Anterior cingulate cortex (tissue), 58 donors: ENCODE results near the gene SLC17A9.

Source experiments
- DNase-seq, 58 donors: peaks; one replicate each; lab custom pipeline; 2025; lab: John Stamatoyannopoulos, UW

Gene SLC17A9

GRCh38 chr20:62978561-62978943 is 26.0 kb downstream of the SLC17A9 start:
- no peak for DNase-seq

- no peak for DNase-seq
Measured at GRCh38 chr20:62979310-62979709, 26.8 kb downstream of the SLC17A9 start.

- DNase-seq = peak in 1 of 58 donors; percentile 7
Measured at GRCh38 chr20:62979876-62980373, 27.4 kb downstream of the SLC17A9 start.

- no peak for DNase-seq
Measured at GRCh38 chr20:62980380-62980960, 28.0 kb downstream of the SLC17A9 start.

- DNase-seq = peak in 25 of 58 donors; percentile 3 to 63 (median 20)
Measured at GRCh38 chr20:62980970-62981369, 28.5 kb downstream of the SLC17A9 start.

GRCh38 chr20:62982124-62983075 is 29.9 kb downstream of the SLC17A9 start:
- no peak for DNase-seq

GRCh38 chr20:62983210-62983609 is 30.7 kb downstream of the SLC17A9 start:
- DNase-seq = no peak

- peak in 40 of 58 donors; percentile 6 to 77 (median 34) for DNase-seq
Measured at GRCh38 chr20:62984666-62985443, 32.3 kb downstream of the SLC17A9 start.

- DNase-seq = no peak
Measured at GRCh38 chr20:62985444-62985778, 32.9 kb downstream of the SLC17A9 start.

GRCh38 chr20:62986257-62986800 is 33.8 kb downstream of the SLC17A9 start:
- DNase-seq = peak in 1 of 58 donors; percentile 21

GRCh38 chr20:62987114-62987513 is 34.6 kb downstream of the SLC17A9 start:
- no peak for DNase-seq

- DNase-seq = no peak
Measured at GRCh38 chr20:62989201-62989601, 36.7 kb downstream of the SLC17A9 start.

- DNase-seq = no peak
Measured at GRCh38 chr20:62990306-62990825, 37.9 kb downstream of the SLC17A9 start.

- DNase-seq = no peak
Measured at GRCh38 chr20:62991196-62991807, 38.8 kb downstream of the SLC17A9 start.

GRCh38 chr20:62991863-62992262 is 39.4 kb downstream of the SLC17A9 start:
- no peak for DNase-seq

GRCh38 chr20:62993856-62994494 is 41.5 kb downstream of the SLC17A9 start:
- DNase-seq = no peak

GRCh38 chr20:62994869-62995281 is 42.4 kb downstream of the SLC17A9 start:
- no peak for DNase-seq

GRCh38 chr20:62995481-62995880 is 43.0 kb downstream of the SLC17A9 start:
- no peak for DNase-seq

- DNase-seq = no peak
Measured at GRCh38 chr20:62995898-62996595, 43.5 kb downstream of the SLC17A9 start.
